WTC11 (cell line): ENCODE measurements around the gene TIMELESS. TPM values are rescaled to one million over a fixed set of nuclear protein-coding genes. Genes with fewer than 3 reads are reported as not detected.

Experiments
- ATAC-seq: fragments of 200-7000 bp; cut with Tn5 transposase; 2 replicates; pipeline ENCODE4 v1.10.0; 2021; ENCODE audit warnings: mild to moderate bottlenecking, moderate library complexity
- CTCF ChIA-PET: fragments of 300-600 bp; sonication (Branson Sonifier 250); formaldehyde crosslinking; loops from one replicate; lab custom pipeline; 2021; ENCODE audit warnings: antibody characterized with exemption; lab: Charles Lee
- POLR2A ChIA-PET: fragments of 350-600 bp; sonication (Branson Sonifier 250); formaldehyde crosslinking; loops from one replicate; lab custom pipeline; 2021; ENCODE audit warnings: antibody characterized with exemption; lab: Charles Lee
- DNase-seq: peaks from one replicate; pipeline ENCODE4 v3.0.0; 2021; ENCODE audit warnings: low spot score
- H3K27ac Mint-ChIP-seq: 2 replicates; pipeline ENCODE4 v1.8.0; 2021; ENCODE audit warnings: mixed read lengths
- H3K27me3 Mint-ChIP-seq: 2 replicates; pipeline ENCODE4 v1.8.0; 2021; ENCODE audit warnings: low read depth, mild to moderate bottlenecking, moderate library complexity, mixed read lengths
- H3K36me3 Mint-ChIP-seq: 2 replicates; pipeline ENCODE4 v1.8.0; 2021; ENCODE audit warnings: mixed read lengths
- H3K4me1 Mint-ChIP-seq: 2 replicates; pipeline ENCODE4 v1.8.0; 2022; ENCODE audit warnings: mixed read lengths
- H3K4me3 Mint-ChIP-seq: 2 replicates; pipeline ENCODE4 v1.8.0; 2021; ENCODE audit warnings: mild to moderate bottlenecking, moderate library complexity, mixed read lengths
- H3K9me3 Mint-ChIP-seq: 2 replicates; pipeline ENCODE4 v1.8.0; 2021; ENCODE audit warnings: mixed read lengths
- ATF6 ChIP-seq: sonication (generic); formaldehyde crosslinking; IDR thresholded peaks from 2 replicates; pipeline ENCODE4 v1.8.1; 2023; ENCODE audit warnings: mild to moderate bottlenecking, missing genetic modification reagents
- CREB1 ChIP-seq: sonication (generic); formaldehyde crosslinking; IDR thresholded peaks from 2 replicates; pipeline ENCODE4 v1.8.0; 2023; ENCODE audit warnings: mild to moderate bottlenecking, missing genetic modification reagents
- E2F5 ChIP-seq: sonication (generic); formaldehyde crosslinking; IDR thresholded peaks from 2 replicates; pipeline ENCODE4 v1.8.1; 2022; ENCODE audit warnings: mild to moderate bottlenecking, moderate library complexity, missing genetic modification reagents
- EMX1 ChIP-seq: fragments of 250-450 bp; sonication (Bioruptor Pico); IDR thresholded peaks from 2 replicates; pipeline ENCODE4 v1.8.0; 2021; ENCODE audit warnings: mild to moderate bottlenecking
- ETV6 ChIP-seq: sonication (generic); formaldehyde crosslinking; IDR thresholded peaks from 2 replicates; pipeline ENCODE4 v1.8.1; 2022; ENCODE audit warnings: mild to moderate bottlenecking, missing genetic modification reagents
- HMGXB4 ChIP-seq: sonication (generic); formaldehyde crosslinking; IDR thresholded peaks from 2 replicates; pipeline ENCODE4 v1.8.1; 2023; ENCODE audit warnings: mild to moderate bottlenecking, moderate library complexity, missing genetic modification reagents
- IRF1 ChIP-seq: sonication (generic); formaldehyde crosslinking; IDR thresholded peaks from 2 replicates; pipeline ENCODE4 v1.8.0; 2023; ENCODE audit warnings: missing genetic modification reagents
- IRF2 ChIP-seq: sonication (generic); formaldehyde crosslinking; IDR thresholded peaks from 2 replicates; pipeline ENCODE4 v1.8.0; 2022; ENCODE audit warnings: low read depth, missing genetic modification reagents, borderline replicate concordance
- MAX ChIP-seq: sonication (generic); formaldehyde crosslinking; IDR thresholded peaks from 2 replicates; pipeline ENCODE4 v1.8.0; 2022; ENCODE audit warnings: mild to moderate bottlenecking, missing genetic modification reagents
- NFATC4 ChIP-seq: fragments of 250-450 bp; sonication (Bioruptor Pico); IDR thresholded peaks from 2 replicates; pipeline ENCODE4 v1.9.0; 2021; ENCODE audit warnings: mild to moderate bottlenecking
- NFYB ChIP-seq: sonication (generic); formaldehyde crosslinking; conservative IDR thresholded peaks from 2 replicates; pipeline ENCODE4 v1.8.0; 2022; ENCODE audit warnings: low read depth, missing genetic modification reagents
- NR2C2 ChIP-seq: sonication (generic); formaldehyde crosslinking; IDR thresholded peaks from 2 replicates; pipeline ENCODE4 v1.8.0; 2022; ENCODE audit warnings: mild to moderate bottlenecking, missing genetic modification reagents
- PRRX2 ChIP-seq: fragments of 250-450 bp; sonication (Bioruptor Pico); IDR thresholded peaks from 2 replicates; pipeline ENCODE4 v1.8.0; 2021; ENCODE audit warnings: mild to moderate bottlenecking
- RELA ChIP-seq: sonication (generic); formaldehyde crosslinking; IDR thresholded peaks from 2 replicates; pipeline ENCODE4 v1.8.1; 2022; ENCODE audit warnings: missing genetic modification reagents, mild to moderate bottlenecking, borderline replicate concordance
- SMAD4 ChIP-seq: sonication (generic); formaldehyde crosslinking; IDR thresholded peaks from 2 replicates; pipeline ENCODE4 v1.8.0; 2022; ENCODE audit warnings: mild to moderate bottlenecking, missing genetic modification reagents
- SOX15 ChIP-seq: fragments of 250-450 bp; sonication (Bioruptor Pico); IDR thresholded peaks from 2 replicates; pipeline ENCODE4 v1.9.0; 2021; ENCODE audit warnings: mild to moderate bottlenecking
- TP53 ChIP-seq: sonication (generic); formaldehyde crosslinking; IDR thresholded peaks from 2 replicates; pipeline ENCODE4 v1.8.1; 2023; ENCODE audit warnings: mild to moderate bottlenecking, missing genetic modification reagents
- ZNF219 ChIP-seq: sonication (generic); formaldehyde crosslinking; IDR thresholded peaks from 2 replicates; pipeline ENCODE4 v1.8.0; 2023; ENCODE audit warnings: missing genetic modification reagents, mild to moderate bottlenecking, borderline replicate concordance
- ZNF317 ChIP-seq: sonication (generic); formaldehyde crosslinking; IDR thresholded peaks from 2 replicates; pipeline ENCODE4 v1.8.1; 2023; ENCODE audit warnings: low read depth, mild to moderate bottlenecking, moderate library complexity, missing genetic modification reagents, borderline replicate concordance
- ZNF396 ChIP-seq: fragments of 250-450 bp; sonication (Bioruptor Pico); IDR thresholded peaks from 2 replicates; pipeline ENCODE4 v1.8.0; 2021; ENCODE audit warnings: mild to moderate bottlenecking, moderate library complexity, borderline replicate concordance
- ZNF512 ChIP-seq: sonication (generic); formaldehyde crosslinking; IDR thresholded peaks from 2 replicates; pipeline ENCODE4 v1.8.1; 2022; ENCODE audit warnings: missing genetic modification reagents, borderline replicate concordance
- ZSCAN18 ChIP-seq: fragments of 250-450 bp; sonication (Bioruptor Pico); IDR thresholded peaks from 2 replicates; pipeline ENCODE4 v2.1.2; 2022; ENCODE audit warnings: mild to moderate bottlenecking, moderate library complexity
- total RNA-seq: library from RNA; stranded (reverse); gene quantifications from 3 replicates; pipeline ENCODE4 v1.2.3, GENCODE V29; 2021

The TIMELESS gene
- total RNA-seq, 1 experiment from 2014 or later = 60.9 TPM

- Mint-ChIP-seq H3K27ac (no peak overlapping the region), H3K4me3 (no peak overlapping the region), H3K4me1 (peaks cover 13% of the 10 kb centered on the region), H3K36me3 (peaks cover 3% of the 10 kb centered on the region; the same call in 1 of the 2 replicates), H3K27me3 (peaks cover 5% of the 10 kb centered on the region; the same call in 1 of the 2 replicates), H3K9me3 (peaks cover 7% of the 10 kb centered on the region)
- TF ChIP-seq NR2C2 (CRISPR knock-in tag) (no peak), SOX15 (CRISPR knock-in tag) (no peak), PRRX2 (CRISPR knock-in tag) (no peak), E2F5 (CRISPR knock-in tag) (no peak), NFYB (no peak), ZSCAN18 (CRISPR knock-in tag) (no peak)
- CTCF ChIA-PET = interaction anchor here (1.0 to 1.6 kb wide), 2 partner anchors 12 to 131 kb away, joined by 3 to 4 read pairs; partner anchors contain the start of gene ANKRD52
- ATAC-seq (no peak), DNase-seq (no peak)
- POLR2A ChIA-PET = no interaction called here
Measured at GRCh38 chr12:56389412-56389811, 59.8 kb downstream of the TIMELESS start.

- H3K36me3 Mint-ChIP-seq = peaks cover 3% of the 10 kb centered on the region; the same call in 1 of the 2 replicates
- H3K27ac Mint-ChIP-seq = peak overlapping the region; percentile 51; the same call in 1 of the 2 replicates
- peaks cover 5% of the 10 kb centered on the region; the same call in 1 of the 2 replicates for H3K27me3 Mint-ChIP-seq
- no peak overlapping the region for H3K4me3 Mint-ChIP-seq
- POLR2A ChIA-PET = interaction anchor here (0.8 kb wide), 1 partner anchor 27 kb away, joined by 3 read pairs; the partner anchor contains the start of gene STAT2
- ATAC-seq = peak; percentile 51
- H3K9me3 Mint-ChIP-seq = peaks cover 3% of the 10 kb centered on the region
- peaks cover 13% of the 10 kb centered on the region for H3K4me1 Mint-ChIP-seq
- no peak for DNase-seq
- CTCF ChIA-PET = interaction anchor here (0.8 to 1.2 kb wide), 2 partner anchors 25 to 77 kb away, joined by 3 read pairs; no protein-coding TSS in a partner anchor
- no peak for TF ChIP-seq IRF2
- no peak for TF ChIP-seq ZNF396 (CRISPR knock-in tag)
- TF ChIP-seq CREB1 (CRISPR knock-in tag) = no peak
- no peak for TF ChIP-seq SMAD4 (CRISPR knock-in tag)
- no peak for TF ChIP-seq NFATC4 (CRISPR knock-in tag)
- no peak for TF ChIP-seq ZNF317 (CRISPR knock-in tag)
- TF ChIP-seq NR2C2 (CRISPR knock-in tag) = no peak
- no peak for TF ChIP-seq ZNF219 (CRISPR knock-in tag)
- no peak for TF ChIP-seq ZNF512 (CRISPR knock-in tag)
- TF ChIP-seq HMGXB4 (CRISPR knock-in tag) = no peak
- no peak for TF ChIP-seq EMX1
Measured at GRCh38 chr12:56387152-56387736, 62.0 kb downstream of the TIMELESS start.

GRCh38 chr12:56385873-56386272, 63.4 kb downstream of the TIMELESS start:
- ATAC-seq = no peak
- TF ChIP-seq CREB1 (CRISPR knock-in tag) = no peak
- TF ChIP-seq RELA (CRISPR knock-in tag) = no peak
- TF ChIP-seq NFATC4 (CRISPR knock-in tag) = no peak
- TF ChIP-seq ETV6 (CRISPR knock-in tag) = no peak
- no peak for TF ChIP-seq TP53 (CRISPR knock-in tag)
- TF ChIP-seq ATF6 (CRISPR knock-in tag) = no peak
- no peak for TF ChIP-seq MAX
- no peak for TF ChIP-seq IRF1 (CRISPR knock-in tag)
- Mint-ChIP-seq H3K27ac (no peak overlapping the region), H3K9me3 (0 out of 2 replicates have a peak, but pooled peaks cover 3% of the 10 kb centered on the region), H3K27me3 (peaks cover 2% of the 10 kb centered on the region), H3K36me3 (no peaks in the 10 kb centered on the region), H3K4me1 (peaks cover 13% of the 10 kb centered on the region), H3K4me3 (no peak overlapping the region)
- no peak for DNase-seq
- CTCF ChIA-PET = interaction anchor here (0.8 to 1.2 kb wide), 2 partner anchors 27 to 188 kb away, joined by 3 read pairs; no protein-coding TSS in a partner anchor
- POLR2A ChIA-PET = no interaction called here
